T-helper 2 cell treated with Interferon-gamma antibody and Interleukin-4, amounts not matched to agents 5 μg/mL and 100 μg/mL, for 36 hours (primary cell): Measurements from ENCODE around the gene SLC3A2.
A peak's percentile ranks its signal among the peaks of the same experiment; 100 is the strongest.

Experiments used
- DNase-seq: peaks from one replicate; pipeline ENCODE4 v3.0.0; 2021; ENCODE audit warnings: low spot score
- H3K27ac Mint-ChIP-seq: one replicate; pipeline ENCODE4 v1.8.0; 2021; ENCODE audit warnings: mild to moderate bottlenecking, mixed read lengths
- H3K27me3 Mint-ChIP-seq: one replicate; pipeline ENCODE4 v1.8.0; 2021; ENCODE audit warnings: low read depth, mixed read lengths
- H3K36me3 Mint-ChIP-seq: one replicate; pipeline ENCODE4 v1.8.0; 2021; ENCODE audit warnings: low read depth, mixed read lengths
- H3K4me1 Mint-ChIP-seq: one replicate; pipeline ENCODE4 v1.8.0; 2021; ENCODE audit warnings: low read depth, mixed read lengths
- H3K4me3 Mint-ChIP-seq: one replicate; pipeline ENCODE4 v1.8.0; 2022; ENCODE audit warnings: mild to moderate bottlenecking, moderate library complexity, mixed read lengths
- H3K9me3 Mint-ChIP-seq: one replicate; pipeline ENCODE4 v1.8.0; 2021; ENCODE audit warnings: mixed read lengths

The SLC3A2 gene

GRCh38 chr11:62919898-62920640 is 39.4 kb downstream of the SLC3A2 start:
- no peaks in the 10 kb centered on the region for H3K36me3 Mint-ChIP-seq
- no peak overlapping the region for H3K4me3 Mint-ChIP-seq
- no peaks in the 10 kb centered on the region for H3K9me3 Mint-ChIP-seq
- DNase-seq: no peak
- no peak overlapping the region for H3K27ac Mint-ChIP-seq
- peaks cover 2% of the 10 kb centered on the region for H3K4me1 Mint-ChIP-seq
- H3K27me3 Mint-ChIP-seq: peaks cover 46% of the 10 kb centered on the region

DNA sequence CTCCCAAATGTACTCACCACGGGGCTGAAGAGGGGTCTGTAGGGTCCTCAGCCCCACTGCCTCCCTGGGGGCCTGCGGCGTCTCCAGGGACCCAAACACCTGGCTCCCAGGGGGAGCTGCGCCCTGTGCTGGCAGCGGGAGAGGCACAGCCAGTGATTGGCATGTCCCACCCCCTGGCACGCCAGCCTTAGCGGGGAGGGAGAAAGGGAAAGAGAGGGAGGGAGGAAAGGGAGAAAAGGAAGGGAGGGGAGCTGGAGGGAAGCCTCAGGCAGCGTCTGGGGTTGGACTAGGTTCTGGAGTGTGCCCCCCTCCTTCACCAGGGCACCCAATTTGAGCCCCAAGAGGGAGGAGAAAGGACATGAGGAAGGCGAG is 40.5 kb downstream of the SLC3A2 start, which contains the start of gene CHRM1:
CHRM1 (minus strand) TSS at position 163 of the 372 bp plus-strand sequence. CDS start 10,263 bp downstream, outside the sequence.
- Mint-ChIP-seq H3K36me3 (no peaks in the 10 kb centered on the region), H3K27ac (no peak within 1 kb of the TSS), H3K27me3 (peaks cover 57% of the 10 kb centered on the region), H3K4me3 (no peak within 1 kb of the TSS), H3K9me3 (no peaks in the 10 kb centered on the region), H3K4me1 (peaks cover 7% of the 10 kb centered on the region)
- no peak for DNase-seq

- H3K27me3 Mint-ChIP-seq: peaks cover 62% of the 10 kb centered on the region
- DNase-seq: no peak
- H3K36me3 Mint-ChIP-seq: no peaks in the 10 kb centered on the region
- H3K4me3 Mint-ChIP-seq: no peak overlapping the region
- H3K4me1 Mint-ChIP-seq: peaks cover 7% of the 10 kb centered on the region
- no peak overlapping the region for H3K27ac Mint-ChIP-seq
- H3K9me3 Mint-ChIP-seq: no peaks in the 10 kb centered on the region
Observed at GRCh38 chr11:62921573-62922188, 41.0 kb downstream of the SLC3A2 start.

- Mint-ChIP-seq H3K27me3 (peaks cover 67% of the 10 kb centered on the region), H3K27ac (no peak overlapping the region), H3K4me3 (peak overlapping the region; percentile 39), H3K36me3 (no peaks in the 10 kb centered on the region), H3K4me1 (peaks cover 7% of the 10 kb centered on the region), H3K9me3 (no peaks in the 10 kb centered on the region)
- DNase-seq: no peak
Observed at GRCh38 chr11:62922189-62922589, 41.5 kb downstream of the SLC3A2 start.

- DNase-seq: peak; percentile 22
- Mint-ChIP-seq H3K36me3 (no peaks in the 10 kb centered on the region), H3K27ac (no peak overlapping the region), H3K9me3 (no peaks in the 10 kb centered on the region), H3K4me1 (peaks cover 7% of the 10 kb centered on the region), H3K27me3 (peaks cover 74% of the 10 kb centered on the region), H3K4me3 (peak overlapping the region; percentile 39)
Observed at GRCh38 chr11:62922653-62923431, 42.1 kb downstream of the SLC3A2 start.

DNA sequence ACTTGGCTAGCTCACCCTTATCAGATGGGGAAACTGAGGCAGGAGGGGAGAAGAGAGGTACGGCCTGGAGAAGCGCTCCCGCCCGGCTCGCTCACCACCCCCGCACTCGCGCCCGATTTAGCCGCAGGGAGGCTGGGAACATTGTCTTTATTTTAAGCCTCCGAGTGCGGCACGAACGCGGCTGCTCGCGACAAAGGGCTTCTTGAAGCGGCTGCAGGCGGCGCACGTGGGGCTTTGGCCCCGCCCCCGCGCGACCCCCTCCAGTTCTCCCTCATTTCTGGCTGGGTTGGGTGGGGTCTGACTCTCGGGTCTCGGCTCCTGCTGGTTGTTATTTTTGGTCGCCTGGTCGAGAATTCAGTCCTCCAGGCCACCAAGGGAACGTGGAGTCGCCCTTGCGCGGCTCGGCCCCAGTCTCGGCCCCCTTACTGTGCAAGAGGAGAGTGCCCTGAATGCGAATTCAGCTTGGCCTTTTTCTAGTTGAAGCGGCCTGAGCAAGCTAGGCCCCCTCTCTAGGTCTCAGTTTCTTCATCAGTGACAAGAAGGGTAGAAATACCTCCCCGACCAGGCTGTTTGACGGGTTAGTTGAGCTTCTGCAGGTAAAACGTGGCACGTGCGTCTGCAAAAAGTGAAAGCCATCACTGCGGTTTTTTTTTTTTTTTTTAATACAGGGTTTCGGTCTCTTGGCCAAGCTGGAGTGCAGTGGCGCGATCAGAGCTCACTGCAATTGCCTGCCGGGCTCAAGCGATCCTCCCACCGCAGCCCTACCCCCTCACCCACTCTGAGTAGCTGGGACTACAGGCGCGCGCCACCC is 43.1 kb downstream of the SLC3A2 start:
- no peak for DNase-seq
- H3K4me3 Mint-ChIP-seq: peak overlapping the region; percentile 21
- no peaks in the 10 kb centered on the region for H3K9me3 Mint-ChIP-seq
- no peak overlapping the region for H3K27ac Mint-ChIP-seq
- H3K36me3 Mint-ChIP-seq: no peaks in the 10 kb centered on the region
- peaks cover 7% of the 10 kb centered on the region for H3K4me1 Mint-ChIP-seq
- peaks cover 78% of the 10 kb centered on the region for H3K27me3 Mint-ChIP-seq

GRCh38 chr11:62925308-62925707 is 44.6 kb downstream of the SLC3A2 start:
- H3K27ac Mint-ChIP-seq: no peak overlapping the region
- H3K4me3 Mint-ChIP-seq: no peak overlapping the region

GRCh38 chr11:62925745-62926679 is 45.3 kb downstream of the SLC3A2 start:
- DNase-seq: no peak
- H3K9me3 Mint-ChIP-seq: no peaks in the 10 kb centered on the region
- H3K4me1 Mint-ChIP-seq: peaks cover 7% of the 10 kb centered on the region
- H3K36me3 Mint-ChIP-seq: no peaks in the 10 kb centered on the region
- no peak overlapping the region for H3K4me3 Mint-ChIP-seq
- H3K27ac Mint-ChIP-seq: no peak overlapping the region
- H3K27me3 Mint-ChIP-seq: peaks cover 84% of the 10 kb centered on the region

More at GRCh38 chr11:62925308-62925707, 44.6 kb downstream of the SLC3A2 start:
- Mint-ChIP-seq H3K27me3 (peaks cover 82% of the 10 kb centered on the region), H3K4me1 (peaks cover 7% of the 10 kb centered on the region), H3K9me3 (no peaks in the 10 kb centered on the region), H3K36me3 (no peaks in the 10 kb centered on the region)
- DNase-seq: no peak

- no peak for DNase-seq
- Mint-ChIP-seq H3K27me3 (peaks cover 80% of the 10 kb centered on the region), H3K4me1 (peaks cover 7% of the 10 kb centered on the region), H3K27ac (no peak overlapping the region), H3K36me3 (no peaks in the 10 kb centered on the region), H3K4me3 (no peak overlapping the region), H3K9me3 (no peaks in the 10 kb centered on the region)
Observed at GRCh38 chr11:62926680-62927455, 46.2 kb downstream of the SLC3A2 start.

DNA sequence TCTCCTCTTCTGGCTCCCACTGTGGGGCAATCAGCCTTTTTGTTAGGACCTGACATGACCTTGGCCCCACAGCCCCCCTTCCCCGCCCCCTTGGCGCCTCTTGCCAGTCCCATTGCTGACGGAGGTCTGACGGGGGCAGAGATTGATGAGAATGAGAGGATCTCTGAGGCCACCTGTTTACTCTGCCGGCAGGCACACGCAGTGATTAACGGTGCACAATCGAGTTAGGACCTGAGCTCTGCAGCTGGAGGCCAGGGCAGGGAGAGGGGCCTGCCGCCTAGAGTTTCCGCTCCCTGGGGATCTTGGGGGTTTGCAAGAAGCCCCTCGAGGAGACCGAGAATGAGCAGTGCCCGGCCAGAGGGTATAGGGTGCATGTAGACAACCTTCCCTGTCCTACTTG is 47.3 kb downstream of the SLC3A2 start:
- Mint-ChIP-seq H3K4me1 (peaks cover 5% of the 10 kb centered on the region), H3K27ac (no peak overlapping the region), H3K4me3 (no peak overlapping the region), H3K27me3 (peaks cover 75% of the 10 kb centered on the region), H3K36me3 (no peaks in the 10 kb centered on the region), H3K9me3 (no peaks in the 10 kb centered on the region)
- DNase-seq: no peak

DNA sequence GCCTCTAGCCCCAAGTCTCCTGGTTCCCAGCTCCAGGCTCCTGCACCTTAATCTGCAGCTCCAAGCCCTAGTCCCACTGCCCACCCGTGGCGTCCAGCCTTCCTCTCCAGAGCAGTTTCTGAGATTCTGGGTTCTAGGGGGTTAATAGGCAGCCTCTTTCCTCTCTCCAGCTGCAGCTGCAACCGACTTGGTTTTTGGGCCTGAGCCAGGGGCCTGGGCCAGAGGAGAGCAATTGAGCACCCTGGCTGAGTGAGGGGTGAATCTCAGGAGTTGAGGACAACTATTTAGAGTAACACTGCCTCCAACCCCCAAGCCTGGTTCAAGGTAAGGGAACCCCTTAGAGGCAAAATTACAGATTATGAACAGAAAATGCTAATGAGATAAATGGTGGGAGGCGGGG is 49.5 kb downstream of the SLC3A2 start:
- DNase-seq: no peak
- H3K36me3 Mint-ChIP-seq: no peaks in the 10 kb centered on the region
- peaks cover 60% of the 10 kb centered on the region for H3K27me3 Mint-ChIP-seq
- peaks cover 5% of the 10 kb centered on the region for H3K4me1 Mint-ChIP-seq
- no peak overlapping the region for H3K4me3 Mint-ChIP-seq
- H3K9me3 Mint-ChIP-seq: no peaks in the 10 kb centered on the region
- H3K27ac Mint-ChIP-seq: no peak overlapping the region

GRCh38 chr11:62930666-62931065 is 50.0 kb downstream of the SLC3A2 start:
- no peak for DNase-seq
- Mint-ChIP-seq H3K27me3 (peaks cover 55% of the 10 kb centered on the region), H3K4me3 (no peak overlapping the region), H3K36me3 (no peaks in the 10 kb centered on the region), H3K9me3 (no peaks in the 10 kb centered on the region), H3K27ac (no peak overlapping the region), H3K4me1 (peaks cover 2% of the 10 kb centered on the region)
